HepG2 (cell line): ENCODE measurements around the gene NRG2. TPM values are rescaled to one million over a fixed set of nuclear protein-coding genes. Genes with fewer than 3 reads are reported as not detected.

Source experiments
- ATAC-seq: fragments of 200-7000 bp; cut with Tn5 transposase; 3 replicates; pipeline ENCODE4 v1.9.1; 2020; ENCODE audit warnings: mild to moderate bottlenecking, moderate library complexity
- BruUV-seq: library from RNA; stranded (reverse); fragments of 400-500 nt; replicated peaks from 2 replicates; lab custom pipeline; 2021; lab: Mats Ljungman, UMichigan
- CTCF ChIA-PET: fragments of 300-600 bp; formaldehyde crosslinking; extraction: SDS; loops from one replicate; lab custom pipeline; 2021; ENCODE audit warnings: low total read pairs, inconsistent platforms, low intra/inter-chr PET ratio; lab: Yijun Ruan, JAX
- POLR2A ChIA-PET: fragments of 350-600 bp; sonication (Branson Sonifier 250); formaldehyde crosslinking; loops from one replicate; lab custom pipeline; 2020; ENCODE audit warnings: antibody characterized with exemption, inconsistent platforms; lab: Yijun Ruan, JAX
- DNase-seq: peaks from one replicate; pipeline ENCODE4 v3.0.0-alpha.2; 2015; ENCODE audit warnings: low spot score
- FAIRE-seq: peaks from 3 replicates; lab custom pipeline; 2011; peaks lifted over from hg19 to GRCh38; lab: Jason Lieb, UNC
- H2AFZ ChIP-seq: one replicate; pipeline ENCODE4 v1.6.1; 2011; ENCODE audit warnings: low read length, inconsistent platforms
- H3K27ac ChIP-seq: fragments of 300-600 bp; 3 replicates; pipeline ENCODE4 v1.8.0; 2011; ENCODE audit warnings: mixed run types, mild to moderate bottlenecking, mixed read lengths, low read length, inconsistent platforms; ENCODE audit not compliant: insufficient read depth; ENCODE audit errors: extremely low read length
- H3K27me3 ChIP-seq, 2 experiments: fragments of 200-600 bp in 1 of 2; 2 replicates in 1 of 2; 3 replicates in 1 of 2; pipeline versions ENCODE4 v1.6.0 to v1.8.0; 2011; ENCODE audit warnings: low read length in 2 of 2, mild to moderate bottlenecking in 2 of 2, moderate library complexity in 2 of 2, inconsistent platforms in 1 of 2; ENCODE audit not compliant: insufficient read depth in 2 of 2, control insufficient read depth in 1 of 2
- H3K36me3 ChIP-seq, 2 experiments: fragments of 200-600 bp in 1 of 2; replicated peaks in 1 of 2; 2 replicates in 1 of 2; 3 replicates in 1 of 2; pipeline versions ENCODE4 v1.5.1 to v1.8.0; 2011; ENCODE audit warnings: low read length in 2 of 2, inconsistent platforms in 1 of 2; ENCODE audit not compliant: insufficient read depth in 2 of 2, control insufficient read depth in 1 of 2
- H3K4me1 ChIP-seq: 2 replicates; pipeline ENCODE4 v1.5.1; 2012; ENCODE audit warnings: low read length, inconsistent platforms; ENCODE audit not compliant: insufficient read depth
- H3K4me2 ChIP-seq: 2 replicates; pipeline ENCODE4 v1.6.0; 2011; ENCODE audit warnings: low read depth, low read length, inconsistent platforms
- H3K4me3 ChIP-seq, 3 experiments: fragments of 200-600 bp in 1 of 3; sonication (generic), shearing (Covaris generic) in 1 of 3; replicated peaks in 1 of 3; 2 replicates each; pipeline ENCODE4 v1.5.1; 2011 to 2016; ENCODE audit warnings: low read length in 3 of 3, inconsistent platforms in 2 of 3, low read depth in 2 of 3, mild to moderate bottlenecking in 2 of 3, control low read depth in 1 of 3, mixed read lengths in 1 of 3; ENCODE audit not compliant: insufficient read depth in 1 of 3
- H3K79me2 ChIP-seq: one replicate; pipeline ENCODE4 v1.6.1; 2011; ENCODE audit warnings: low read length, inconsistent platforms; ENCODE audit not compliant: insufficient read depth
- H3K9ac ChIP-seq: 2 replicates; pipeline ENCODE4 v1.6.0; 2011; ENCODE audit warnings: mild to moderate bottlenecking, low read depth, low read length, inconsistent platforms; ENCODE audit not compliant: insufficient read depth
- H3K9me3 ChIP-seq: 2 replicates; pipeline ENCODE4 v1.5.1; 2012; ENCODE audit warnings: mild to moderate bottlenecking, low read length
- H4K20me1 ChIP-seq: 2 replicates; pipeline ENCODE4 v1.6.0; 2011; ENCODE audit warnings: inconsistent platforms, mild to moderate bottlenecking, low read length, moderate library complexity; ENCODE audit not compliant: insufficient read depth
- AFF4 ChIP-seq: sonication (generic); formaldehyde crosslinking; IDR thresholded peaks from 2 replicates; pipeline ENCODE4 v1.4.0; 2020; ENCODE audit warnings: missing genetic modification reagents
- AGO1 ChIP-seq: fragments of 200-400 bp; formaldehyde crosslinking; IDR thresholded peaks from 2 replicates; pipeline ENCODE4 v1.6.1; 2017; ENCODE audit warnings: mild to moderate bottlenecking, low read depth, low read length, moderate library complexity; ENCODE audit not compliant: poor library complexity, severe bottlenecking
- ISL2 ChIP-seq: sonication (generic); formaldehyde crosslinking; IDR thresholded peaks from 2 replicates; pipeline ENCODE4 v1.5.0; 2020; ENCODE audit warnings: missing genetic modification reagents
- TFAP4 ChIP-seq: sonication (generic); IDR thresholded peaks from 2 replicates; pipeline ENCODE4 v1.6.1; 2016; ENCODE audit warnings: low read depth, borderline replicate concordance
- WGBS: methylation state at CpG from one replicate; pipeline ENCODE4 v1.1.6; 2017; ENCODE audit warnings: low lambda C conversion rate; 5-methylcytosine and 5-hydroxymethylcytosine counted together
- in situ Hi-C: cut with HindIII; loops from 2 replicates; pipeline ENCODE4 v1.10.0; 2017; ENCODE audit warnings: low pct_unique_long_range_greater_than_20kb; ENCODE audit not compliant: extremely low pct_ligation_motif_present
- intact Hi-C: fragments of 100-400 bp; cut with micrococcal nuclease; formaldehyde crosslinking; loops from one replicate; pipeline ENCODE4 v1.10.0; 2022; ENCODE audit not compliant: unreplicated experiment
- polyA plus RNA-seq, 8 experiments: library from polyadenylated mRNA; depleted of rRNA in 3 of 8; stranded (reverse) in 7 of 8; unstranded in 1 of 8; fragments of >200 nt; fragmentation: Illumina TruSeq in 4 of 8; extraction: Trizol in 4 of 8; gene quantifications; 2 replicates each; pipeline versions ENCODE4 v1.2.1 to v1.2.3, GENCODE V29; 2011 to 2016; ENCODE audit warnings: low read depth in 4 of 8, missing spikeins in 1 of 8, mixed read lengths in 1 of 8; ENCODE audit not compliant: insufficient read depth in 1 of 8
- total RNA-seq, 5 experiments: library from RNA; depleted of rRNA; stranded (reverse); fragments of >200 nt; fragmentation: Illumina TruSeq; extraction: Trizol; gene quantifications; 2 replicates each; pipeline ENCODE4 v1.2.3, GENCODE V29; 2016; ENCODE audit warnings: low read depth in 1 of 5

NRG2 gene
- total and polyA plus RNA-seq, 2 of the 13 experiments (the other 11 are each of a cell fraction or from before 2014, with no cell fraction given), result not detected

- no peak for TF ChIP-seq TFAP4
- TF ChIP-seq, all 625 proteins: peak for 0
These were observed 76.2 kb downstream of the NRG2 start (continued) for GRCh38 chr5:139966856-139967255.

- POLR2A ChIA-PET, result no interaction called here
- FAIRE-seq (no peak), DNase-seq (no peak), ATAC-seq (no peak)
- H3K9me3 ChIP-seq, result no peaks in the 10 kb centered on the region
- no peak for TF ChIP-seq AFF4 (CRISPR knock-in tag)
- no peak for TF ChIP-seq ISL2 (CRISPR knock-in tag)
- TF ChIP-seq AGO1, result no peak
- H2AFZ ChIP-seq, result no peak overlapping the region
- H3K9ac ChIP-seq, result no peak overlapping the region
- CTCF ChIA-PET, result no interaction called here
- H3K36me3 ChIP-seq, result no peaks in the 10 kb centered on the region
- no peaks in the 10 kb centered on the region for H3K79me2 ChIP-seq
- H3K4me2 ChIP-seq, result no peak overlapping the region
- H3K27ac ChIP-seq, result no peak overlapping the region
- intact Hi-C loops (loop anchor here (10.0 kb wide), 1 partner anchor 100 kb away; no protein-coding TSS in a partner anchor), in situ Hi-C loops (loop anchor here (5.0 to 25.0 kb wide), 2 partner anchors 178 to 328 kb away; partner anchors contain the start of gene CXXC5)
- WGBS, result 26% methylated on average over 4 of the region's 8 CpGs
- no peaks in the 10 kb centered on the region for H4K20me1 ChIP-seq
- no peaks in the 10 kb centered on the region for H3K4me1 ChIP-seq
- peaks cover 2 to 31% of the 10 kb centered on the region in 2 experiments; a peak in 4 of 5 replicates for H3K27me3 ChIP-seq
- no peak overlapping the region for H3K4me3 ChIP-seq
- no TSS peak for BruUV-seq
These were observed 78.0 kb downstream of the NRG2 start for GRCh38 chr5:139964994-139965565.
